Bone marrow (tissue), 2 donors: Measurements from ENCODE around the gene CCDC141.

Source experiments
- DNase-seq, 2 donors: peaks; one replicate each; lab custom pipeline; 2025; lab: John Stamatoyannopoulos, UW

The CCDC141 gene

DNA sequence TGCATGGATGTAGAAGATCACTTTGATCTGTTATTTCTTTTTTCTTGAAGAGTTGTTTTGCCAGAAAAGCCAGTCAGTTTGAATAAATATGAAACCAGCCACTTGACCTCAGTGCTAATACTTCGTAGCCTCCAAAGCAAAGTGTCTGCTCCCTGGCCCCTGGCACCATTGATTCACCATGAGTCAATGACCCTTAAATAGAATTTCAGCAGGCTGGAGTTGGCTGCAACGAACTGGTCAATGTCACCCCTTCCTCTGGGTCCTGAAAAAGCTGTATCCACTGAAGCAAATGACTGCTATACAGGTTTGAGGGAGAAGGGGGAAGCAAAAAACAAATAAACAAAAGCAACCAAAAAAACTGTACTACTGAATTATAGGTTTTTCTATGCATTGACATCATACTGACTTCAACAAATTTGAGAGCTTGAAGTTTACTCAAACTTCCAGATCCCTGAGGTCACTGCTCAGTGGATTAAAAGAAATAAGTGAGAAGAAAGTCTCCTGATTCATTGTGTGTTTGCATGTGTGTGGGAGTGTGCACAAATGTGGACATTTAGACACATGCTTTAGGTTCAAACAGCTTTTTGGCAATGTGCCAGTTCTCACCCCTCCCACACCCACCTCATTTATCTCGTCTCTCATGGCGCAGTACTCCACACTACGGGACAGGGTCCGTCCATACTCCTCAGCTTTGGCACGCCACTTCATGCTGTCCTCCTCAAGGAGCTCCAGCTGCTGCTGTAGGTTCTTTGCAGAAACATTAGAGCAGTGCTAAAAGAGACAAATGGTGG lies 184.6 kb downstream of the CCDC141 start:
- no peak for DNase-seq

DNA sequence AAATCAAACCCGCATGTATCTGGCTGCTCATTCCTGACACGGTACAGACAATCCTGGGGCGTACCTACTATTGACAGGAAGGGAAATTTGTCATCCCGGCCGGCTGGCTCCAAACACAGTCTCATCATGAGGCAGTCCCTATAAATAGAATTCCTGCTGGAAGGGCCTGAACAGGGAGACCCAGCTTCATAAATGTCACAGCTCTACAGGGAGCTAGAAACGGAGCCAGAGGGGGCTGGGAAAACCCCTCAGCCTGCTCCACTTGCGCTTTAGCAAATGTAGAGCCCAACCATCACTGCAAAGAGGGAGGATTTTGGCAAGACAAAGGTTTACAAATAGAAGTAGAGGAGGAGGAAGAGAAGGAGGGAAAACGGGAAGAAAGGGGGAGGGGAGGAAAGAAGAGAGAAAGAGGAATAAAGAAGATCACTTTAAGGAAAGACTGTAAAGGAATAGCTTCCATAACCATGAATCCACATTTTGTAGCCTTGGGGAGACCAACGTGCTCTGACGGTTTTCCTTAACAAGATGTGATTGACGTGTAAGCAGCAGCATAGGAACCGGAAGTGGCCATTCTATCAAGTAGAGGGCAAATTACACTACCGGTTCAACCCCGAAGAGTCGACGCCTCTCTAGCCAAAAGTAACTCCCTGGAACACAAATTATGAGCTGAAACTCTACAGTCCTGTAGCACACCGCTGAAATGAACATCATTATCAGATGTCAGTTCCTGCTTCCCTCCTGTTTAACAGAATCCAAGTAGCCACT lies 185.9 kb downstream of the CCDC141 start:
- no peak for DNase-seq

GRCh38 chr2:178863130-178863855 lies 186.6 kb downstream of the CCDC141 start:
- no peak for DNase-seq

DNA sequence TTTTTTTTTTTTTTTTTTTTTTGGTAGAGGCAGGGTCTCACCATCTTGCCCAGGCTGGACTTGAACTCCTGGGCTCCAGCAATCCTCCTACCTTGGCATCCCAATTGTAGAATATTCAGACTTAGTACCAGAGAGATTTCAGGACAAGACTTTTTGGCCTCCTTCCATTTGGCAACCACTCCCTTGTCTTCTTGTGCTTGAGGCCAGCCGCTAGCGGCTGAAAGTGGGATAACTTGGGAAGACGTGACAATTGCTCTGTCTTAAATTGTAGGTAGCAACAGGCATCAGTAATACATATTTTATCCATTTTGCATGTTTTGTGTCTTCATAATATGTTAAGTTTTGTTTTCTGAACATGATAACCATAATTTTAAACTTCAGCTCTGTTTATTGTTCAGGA lies 189.4 kb downstream of the CCDC141 start:
- DNase-seq: no peak

DNA sequence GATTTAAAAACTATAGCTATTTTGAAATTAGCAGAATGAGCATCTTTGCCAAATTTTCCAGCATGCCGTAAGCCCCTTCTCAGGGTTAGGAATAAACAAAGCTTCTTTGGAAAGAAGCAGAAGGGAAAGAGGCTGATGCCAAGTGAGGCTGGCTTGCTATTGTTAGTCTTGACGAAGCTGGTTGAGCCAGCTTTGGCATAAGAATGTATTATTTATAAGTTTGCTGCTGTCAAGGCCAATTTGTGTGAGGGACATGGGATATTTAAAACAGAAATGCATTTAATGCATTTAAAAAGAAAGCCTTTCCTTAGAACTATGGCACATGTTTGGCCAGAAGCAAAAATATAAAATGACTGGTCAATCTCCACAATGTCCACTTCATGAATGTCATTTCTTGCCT lies 190.2 kb downstream of the CCDC141 start:
- no peak for DNase-seq

- DNase-seq: no peak
These were observed 190.9 kb downstream of the CCDC141 start for GRCh38 chr2:178858896-178859625.

DNA sequence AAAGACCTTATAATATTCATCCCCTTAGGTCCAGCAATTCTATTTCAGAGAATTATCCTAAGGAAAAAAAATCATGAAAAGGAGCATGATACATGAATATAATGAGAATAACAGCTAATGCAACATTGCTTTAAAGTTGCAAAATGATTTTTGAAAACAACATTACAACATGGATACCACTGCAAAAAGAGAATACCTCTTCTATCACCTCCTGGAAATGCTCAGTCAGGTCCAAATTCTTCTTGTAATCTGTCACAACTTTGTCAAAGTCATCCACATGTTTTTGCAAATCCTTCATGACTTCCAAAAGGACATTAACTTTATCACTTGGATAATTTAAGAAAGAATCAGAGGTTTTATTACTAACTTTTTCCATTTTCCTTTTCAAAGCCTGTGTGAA lies 194.8 kb downstream of the CCDC141 start:
- DNase-seq: no peak

DNA sequence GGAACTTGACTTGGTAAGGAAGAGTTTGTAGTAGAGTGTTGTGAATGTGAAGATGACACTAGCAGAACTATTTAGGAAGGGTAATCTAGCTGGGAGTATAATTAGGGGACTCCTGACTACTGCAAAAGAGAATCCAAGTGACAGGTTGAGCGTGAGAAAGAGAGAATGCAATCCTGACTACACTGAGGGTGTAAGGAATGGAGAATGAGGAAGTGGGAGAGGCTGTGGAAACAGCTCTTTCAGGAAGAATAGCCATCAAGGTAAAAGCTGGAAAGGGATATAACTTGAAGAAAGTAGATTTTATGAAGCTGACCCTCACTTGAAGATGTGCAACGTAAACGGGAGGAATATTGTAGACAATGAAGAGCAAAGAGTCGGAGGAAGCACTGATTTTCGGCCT lies 201.6 kb downstream of the CCDC141 start:
- DNase-seq: no peak

- DNase-seq: no peak
These were observed 203.5 kb downstream of the CCDC141 start for GRCh38 chr2:178846458-178846802.

- DNase-seq: no peak
These were observed 204.1 kb downstream of the CCDC141 start for GRCh38 chr2:178845566-178846457.

DNA sequence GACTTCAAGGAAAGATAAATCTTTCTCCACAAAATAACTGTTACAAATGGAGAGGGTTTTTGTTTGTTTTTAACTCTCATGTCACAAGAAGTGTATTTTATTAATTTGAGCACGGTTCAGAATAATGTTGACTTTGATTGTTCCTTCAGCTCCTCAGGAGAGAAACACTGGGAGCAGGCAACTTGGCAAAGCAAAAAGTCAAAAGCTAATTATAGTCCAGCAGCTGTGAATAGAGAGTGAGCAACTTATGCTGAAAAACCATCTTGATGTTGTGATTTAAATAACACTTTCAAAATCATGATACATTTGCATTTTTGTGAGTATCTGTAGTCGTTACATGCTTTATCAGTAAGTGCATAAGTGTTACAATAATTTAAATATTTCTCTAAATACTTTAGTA lies 205.2 kb downstream of the CCDC141 start:
- no peak for DNase-seq

DNA sequence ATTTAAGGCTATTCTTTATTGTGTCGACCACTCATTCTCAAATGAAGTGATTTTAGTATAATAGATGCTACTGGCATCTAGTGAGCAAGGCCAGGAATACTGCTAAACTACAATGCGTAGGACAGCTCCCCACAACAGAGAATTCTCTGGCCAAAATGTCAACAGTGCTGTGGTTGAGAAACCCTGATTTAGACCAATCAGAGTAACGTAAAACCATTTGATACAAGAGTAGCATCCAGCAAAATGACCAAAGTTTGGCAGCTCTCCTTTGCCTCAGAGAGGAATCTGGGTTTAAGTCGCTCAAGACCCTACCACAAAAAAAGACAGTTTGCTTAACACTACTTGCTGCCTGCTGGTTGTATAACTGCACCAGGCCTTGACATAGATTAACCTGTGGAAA lies 205.7 kb downstream of the CCDC141 start:
- no peak for DNase-seq

GRCh38 chr2:178843697-178844096 lies 206.2 kb downstream of the CCDC141 start:
- no peak for DNase-seq

GRCh38 chr2:178836807-178837206 lies 213.1 kb downstream of the CCDC141 start:
- DNase-seq: no peak

- no peak for DNase-seq
These were observed 215.9 kb downstream of the CCDC141 start for GRCh38 chr2:178834086-178834485.

GRCh38 chr2:178833382-178833781 lies 216.6 kb downstream of the CCDC141 start:
- DNase-seq: no peak

GRCh38 chr2:178830451-178830850 lies 219.5 kb downstream of the CCDC141 start:
- DNase-seq: no peak

DNA sequence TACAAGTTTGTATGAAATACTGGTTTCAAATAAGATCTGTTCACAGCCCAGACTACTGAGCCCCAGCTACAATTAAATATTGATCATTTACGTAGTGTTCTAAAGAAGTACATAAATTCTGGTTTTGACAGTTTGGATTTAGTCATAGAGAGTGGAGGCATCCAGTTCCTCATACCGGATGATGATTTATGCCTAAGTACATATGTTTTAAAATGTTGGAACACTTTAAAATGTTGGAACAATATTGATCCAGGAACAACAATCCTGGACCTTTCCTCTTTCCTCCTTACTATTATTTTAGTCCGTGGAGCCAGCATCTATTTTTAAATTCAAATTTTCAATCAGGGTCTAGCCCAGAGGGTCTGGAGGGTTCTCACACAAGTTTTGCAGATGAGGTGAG lies 220.0 kb downstream of the CCDC141 start:
- DNase-seq: no peak

DNA sequence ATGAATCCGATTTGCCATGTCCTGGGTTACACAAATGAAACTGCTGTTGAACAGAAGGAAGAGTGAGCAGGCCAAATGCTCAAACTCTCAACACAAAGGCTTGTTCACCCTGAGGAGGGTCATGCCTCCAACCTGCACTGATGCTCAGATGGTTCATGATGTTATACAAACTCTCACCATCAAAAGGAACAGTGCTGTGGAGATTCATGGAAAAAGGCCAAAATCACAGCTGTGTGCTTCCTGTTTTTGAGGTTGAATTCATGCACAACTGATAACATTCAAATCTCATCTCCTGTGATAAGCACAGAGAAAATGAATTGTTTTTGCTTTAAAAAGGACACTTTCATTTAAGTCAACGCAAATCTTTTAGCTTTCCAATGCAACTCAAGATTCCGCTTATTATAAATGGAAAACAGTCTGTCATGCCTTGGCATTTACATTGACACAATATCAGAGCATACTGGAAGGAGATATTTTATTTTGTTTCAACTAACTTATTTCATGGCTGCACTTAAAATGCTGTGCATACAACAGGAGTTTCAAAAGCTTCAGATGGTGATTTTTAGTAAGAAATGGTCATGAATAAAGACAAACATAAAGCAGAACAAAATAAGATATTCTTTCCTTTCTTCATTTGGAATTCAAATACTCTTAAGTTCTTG lies 220.5 kb downstream of the CCDC141 start:
- DNase-seq: no peak

DNA sequence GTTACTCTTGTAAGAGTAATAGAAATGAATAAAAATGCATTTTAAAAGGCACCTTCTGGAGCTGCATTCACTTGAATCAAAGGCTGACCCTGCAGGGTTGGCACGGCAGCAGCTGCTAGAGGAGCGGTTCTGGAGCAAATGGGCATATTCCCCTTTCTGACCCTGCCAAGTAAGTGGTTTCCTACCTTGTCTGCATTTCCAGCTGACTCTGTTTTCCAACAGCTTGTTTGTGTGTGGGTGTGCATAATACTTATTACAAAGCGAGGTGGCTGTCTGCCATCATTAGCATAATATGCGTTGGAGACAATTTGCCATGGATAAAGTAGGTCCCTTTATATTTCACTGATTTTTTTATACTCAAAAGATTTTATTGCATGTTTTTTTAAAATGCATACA lies 221.5 kb downstream of the CCDC141 start:
- DNase-seq: no peak
